Measurements from ENCODE around the gene SEMA3A. TPM values are rescaled to one million over a fixed set of nuclear protein-coding genes. Genes with fewer than 3 reads are reported as not detected.
"Not testable (repeated sequence)": the region's sequence is repeated elsewhere in the genome, so short reads cannot be mapped to it uniquely, and the experiment has no call there.

Gene SEMA3A
- polyA plus RNA-seq, 12 donors, result 20.2 to 52.2 (median 32.7) TPM; not detected in 1

- no peak for DNase-seq
Observed at GRCh38 chr7:84159435-84159834, 35.2 kb downstream of the SEMA3A start.

- DNase-seq, result no peak
Observed at GRCh38 chr7:84157171-84157570, 37.4 kb downstream of the SEMA3A start.

- no peak for DNase-seq
Observed at GRCh38 chr7:84154991-84155781, 39.4 kb downstream of the SEMA3A start.

GRCh38 chr7:84152995-84153394 lies 41.6 kb downstream of the SEMA3A start:
- DNase-seq, result no peak

GRCh38 chr7:84150370-84150769 lies 44.2 kb downstream of the SEMA3A start:
- DNase-seq, result not testable (repeated sequence)

GRCh38 chr7:84149573-84149972 lies 45.0 kb downstream of the SEMA3A start:
- DNase-seq, result no peak

GRCh38 chr7:84145892-84146291 lies 48.7 kb downstream of the SEMA3A start:
- DNase-seq, result no peak

- no peak for DNase-seq
Observed at GRCh38 chr7:84144935-84145334, 49.7 kb downstream of the SEMA3A start.

GRCh38 chr7:84144480-84144879 lies 50.1 kb downstream of the SEMA3A start:
- DNase-seq, result no peak

GRCh38 chr7:84142726-84143125 lies 51.9 kb downstream of the SEMA3A start:
- DNase-seq, result no peak

GRCh38 chr7:84139986-84140729 lies 54.4 kb downstream of the SEMA3A start:
- DNase-seq, result no peak

GRCh38 chr7:84138411-84138810 lies 56.2 kb downstream of the SEMA3A start:
- no peak for DNase-seq

- no peak for DNase-seq
Observed at GRCh38 chr7:84137812-84138211, 56.8 kb downstream of the SEMA3A start.

- no peak for DNase-seq
Observed at GRCh38 chr7:84136809-84137208, 57.8 kb downstream of the SEMA3A start.

- DNase-seq, result no peak
Observed at GRCh38 chr7:84136336-84136735, 58.3 kb downstream of the SEMA3A start.

GRCh38 chr7:84134169-84134568 lies 60.4 kb downstream of the SEMA3A start:
- no peak for DNase-seq

- no peak for DNase-seq
Observed at GRCh38 chr7:84125654-84126053, 68.9 kb downstream of the SEMA3A start.

- DNase-seq, result no peak
Observed at GRCh38 chr7:84123965-84124547, 70.5 kb downstream of the SEMA3A start.

GRCh38 chr7:84122582-84123360 lies 71.8 kb downstream of the SEMA3A start:
- DNase-seq, result no peak

- no peak for DNase-seq
Observed at GRCh38 chr7:84117304-84117703, 77.3 kb downstream of the SEMA3A start.

GRCh38 chr7:84113906-84114850 lies 80.4 kb downstream of the SEMA3A start:
- no peak for DNase-seq
